Measurements from ENCODE around the gene ETV6.

The ETV6 gene

GRCh38 chr12:11827091-11828061 lies 177.9 kb downstream of the ETV6 start:
- DNase-seq (ENCODE audit: low read depth), result no peak

- no peak for DNase-seq (ENCODE audit: low read depth)
Measured at GRCh38 chr12:11829764-11830194, 180.3 kb downstream of the ETV6 start.

- no peak for DNase-seq (ENCODE audit: low read depth)
Measured at GRCh38 chr12:11830307-11830801, 180.9 kb downstream of the ETV6 start.

GRCh38 chr12:11832093-11832492 lies 182.6 kb downstream of the ETV6 start:
- DNase-seq (ENCODE audit: low read depth), result no peak

- DNase-seq (ENCODE audit: low read depth), result no peak
Measured at GRCh38 chr12:11833174-11833895, 183.9 kb downstream of the ETV6 start.

- no peak for DNase-seq (ENCODE audit: low read depth)
Measured at GRCh38 chr12:11834104-11834812, 184.8 kb downstream of the ETV6 start.

GRCh38 chr12:11834931-11835330 lies 185.5 kb downstream of the ETV6 start:
- no peak for DNase-seq (ENCODE audit: low read depth)

GRCh38 chr12:11836282-11837151 lies 187.0 kb downstream of the ETV6 start:
- DNase-seq (ENCODE audit: low read depth), result peak; percentile 24

- no peak for DNase-seq (ENCODE audit: low read depth)
Measured at GRCh38 chr12:11837216-11837934, 187.9 kb downstream of the ETV6 start.

- DNase-seq (ENCODE audit: low read depth), result no peak
Measured at GRCh38 chr12:11838403-11838802, 188.9 kb downstream of the ETV6 start.

GRCh38 chr12:11839091-11839641 lies 189.7 kb downstream of the ETV6 start:
- no peak for DNase-seq (ENCODE audit: low read depth)

GRCh38 chr12:11840366-11840765 lies 190.9 kb downstream of the ETV6 start:
- no peak for DNase-seq (ENCODE audit: low read depth)

- DNase-seq (ENCODE audit: low read depth), result no peak
Measured at GRCh38 chr12:11846488-11846887, 197.0 kb downstream of the ETV6 start.

- no peak for DNase-seq (ENCODE audit: low read depth)
Measured at GRCh38 chr12:11847539-11847938, 198.1 kb downstream of the ETV6 start.

GRCh38 chr12:11849757-11850504 lies 200.5 kb downstream of the ETV6 start:
- no peak for DNase-seq (ENCODE audit: low read depth)

- DNase-seq (ENCODE audit: low read depth), result no peak
Measured at GRCh38 chr12:11853126-11853525, 203.7 kb downstream of the ETV6 start.

GRCh38 chr12:11854011-11854499 lies 204.6 kb downstream of the ETV6 start:
- no peak for DNase-seq (ENCODE audit: low read depth)

- DNase-seq (ENCODE audit: low read depth), result no peak
Measured at GRCh38 chr12:11855983-11856374, 206.5 kb downstream of the ETV6 start.

- DNase-seq (ENCODE audit: low read depth), result no peak
Measured at GRCh38 chr12:11856971-11857370, 207.5 kb downstream of the ETV6 start.

Measured in stimulated activated CD8-positive, alpha-beta memory T cell treated with anti-CD3 and anti-CD28 coated beads, Interleukin-7, amount 100 ng/mL, for 24 hours (primary cell).